Stomach (tissue), 9 donors: ENCODE measurements around the gene IRAK1. TPM values are rescaled to one million over a fixed set of nuclear protein-coding genes. Genes with fewer than 3 reads are reported as not detected.

ENCODE experiments used
- DNase-seq, 2 donors: peaks; one replicate each; pipeline versions ENCODE4 v3.0.0 to v3.0.0-alpha.2; 2013 to 2019
- H3K27ac ChIP-seq, 5 donors: fragments of 200-600 bp in 4 of 5; sonication (generic) in 4 of 5; one replicate each; pipeline ENCODE4 v1.5.1; 2013 to 2019; ENCODE audit warnings: mild to moderate bottlenecking in 1 of 5, moderate library complexity in 1 of 5
- H3K27me3 ChIP-seq, 3 donors: fragments of 200-600 bp; sonication (generic); one replicate each; pipeline ENCODE4 v1.5.1; 2017 to 2019; ENCODE audit warnings: mixed run types in 1 of 3
- H3K36me3 ChIP-seq, 4 donors: fragments of 200-600 bp; sonication (generic); 1 replicate in 3 of 4; 2 replicates in 1 of 4; pipeline ENCODE4 v1.5.1; 2016 to 2019
- H3K4me1 ChIP-seq, 4 donors: fragments of 200-600 bp; sonication (generic); one replicate each; pipeline ENCODE4 v1.5.1; 2016 to 2019
- H3K4me3 ChIP-seq, 4 donors: fragments of 200-600 bp; sonication (generic) in 3 of 4; one replicate each; pipeline ENCODE4 v1.5.1; 2016 to 2019; ENCODE audit warnings: mild to moderate bottlenecking in 1 of 4
- H3K9me3 ChIP-seq, 4 donors: fragments of 200-600 bp; sonication (generic); one replicate each; pipeline ENCODE4 v1.5.1; 2016 to 2019
- CTCF ChIP-seq, 7 experiments: fragments of 450-650 bp in 4 of 7; fragments of 200-600 bp in 3 of 7; sonication (generic) in 3 of 7; IDR thresholded peaks; one replicate each; pipeline ENCODE4 v1.5.1; 2016 to 2019; ENCODE audit warnings: antibody characterized with exemption in 7 of 7, control low read depth in 2 of 7, mild to moderate bottlenecking in 1 of 7
- EP300 ChIP-seq: sonication (generic); formaldehyde crosslinking; IDR thresholded peaks from one replicate; pipeline ENCODE4 v1.6.1; 2017; ENCODE audit warnings: antibody characterized with exemption
- POLR2A ChIP-seq, 4 donors: fragments of 450-650 bp; IDR thresholded peaks; one replicate each; pipeline ENCODE4 v1.6.1; 2016; ENCODE audit warnings: antibody characterized with exemption in 4 of 4, control low read depth in 2 of 4, mild to moderate bottlenecking in 1 of 4, moderate library complexity in 1 of 4
- POLR2AphosphoS5 ChIP-seq, 3 donors: sonication (generic); formaldehyde crosslinking; IDR thresholded peaks; one replicate each; pipeline ENCODE4 v1.6.1; 2016; ENCODE audit warnings: antibody characterized with exemption in 3 of 3
- WGBS, 5 donors: extraction: QIAGEN DNeasy Blood & Tissue Kit in 3 of 5; methylation state at CpG; one replicate each; pipeline versions ENCODE4 v1.1.5 to v1.1.7; 2013 to 2018; 5-methylcytosine and 5-hydroxymethylcytosine counted together
- intact Hi-C: fragments of 100-400 bp; cut with DNase I; formaldehyde crosslinking; loops from one replicate; pipeline ENCODE4 v1.15.1; 2023; ENCODE audit warnings: low total_unique reads
- polyA plus RNA-seq, 3 donors: library from polyadenylated mRNA; stranded (reverse); fragments of 200-250 nt; gene quantifications; one replicate each; pipeline ENCODE4 v1.2.3, GENCODE V29; 2013
- total RNA-seq, 5 donors: library from RNA; depleted of rRNA; stranded (reverse); fragments of >200 nt; gene quantifications; one replicate each; pipeline versions ENCODE4 v1.1.0 to v1.2.3, GENCODE V29; 2014 to 2016
- donor health status: healthy with polysubstance abuse.
- donor health status: Bipolar disorder and iron deficiency.
- donor health status: healthy.

Gene IRAK1
- total and polyA plus RNA-seq, 8 donors = 25.5 to 211 (median 66.9) TPM

- Histone ChIP-seq H3K4me1 (peaks cover 36 to 65% (median 57%) of the 10 kb centered on the region in 4 donors), H3K36me3 (peaks cover 0 to 8% (median 6%) of the 10 kb centered on the region in 4 donors)
Measured at GRCh38 chrX:153968754-153969124, 51.0 kb downstream of the IRAK1 start.

GRCh38 chrX:153968255-153968654 is 51.4 kb downstream of the IRAK1 start:
- no peaks in the 10 kb centered on the region for H3K9me3 ChIP-seq
- peaks cover 34 to 60% (median 52%) of the 10 kb centered on the region in 4 donors for H3K4me1 ChIP-seq
- H3K36me3 ChIP-seq = peaks cover under 1 to 13% (median 11%) of the 10 kb centered on the region in 4 donors
- H3K4me3 ChIP-seq = peak overlapping the region; percentile 77 to 90 (median 84)
- TF ChIP-seq POLR2AphosphoS5 (IDR thresholded peaks at IDR 0.05) (no peak), EP300 (no peak), POLR2A (IDR thresholded peaks at IDR 0.05) (no peak), CTCF (IDR thresholded peaks at IDR 0.05) (no peak)
- H3K27me3 ChIP-seq = no peaks in the 10 kb centered on the region
- intact Hi-C loops = no loop called here
- peak overlapping the region; percentile 2 to 99 (median 99) for H3K27ac ChIP-seq
- DNase-seq = no peak
- WGBS, 5 donors = 33 to 72% (median 49%) methylated on average over 3 to 9 of the region's 9 CpGs

More at GRCh38 chrX:153968754-153969124, 51.0 kb downstream of the IRAK1 start:
- Histone ChIP-seq H3K9me3 (no peaks in the 10 kb centered on the region), H3K27ac (peak overlapping the region; percentile 0 to 99 (median 99)), H3K4me3 (peak overlapping the region; percentile 77 to 90 (median 84)), H3K27me3 (no peaks in the 10 kb centered on the region)
- no peak for TF ChIP-seq EP300
- no peak for TF ChIP-seq POLR2A (IDR thresholded peaks at IDR 0.05)
- TF ChIP-seq CTCF (IDR thresholded peaks at IDR 0.05) = no peak
- TF ChIP-seq POLR2AphosphoS5 (IDR thresholded peaks at IDR 0.05) = no peak
- intact Hi-C loops = no loop called here
- peak in 1 of 2 donors; percentile 62 for DNase-seq
- 6 to 67% (median 18%) methylated on average over 6 to 12 of the region's 12 CpGs for WGBS, 5 donors

- Histone ChIP-seq H3K27ac (peak overlapping the region; percentile 2 to 99 (median 99)), H3K27me3 (no peaks in the 10 kb centered on the region), H3K9me3 (no peaks in the 10 kb centered on the region), H3K4me3 (peak overlapping the region in 2 of 4 donors; percentile 88 to 90), H3K36me3 (peaks cover 6 to 18% (median 17%) of the 10 kb centered on the region in 4 donors), H3K4me1 (peaks cover 34 to 59% (median 50%) of the 10 kb centered on the region in 4 donors)
- intact Hi-C loops = no loop called here
- TF ChIP-seq POLR2A (IDR thresholded peaks at IDR 0.05) (no peak), EP300 (no peak), POLR2AphosphoS5 (IDR thresholded peaks at IDR 0.05) (no peak)
- DNase-seq = no peak
- WGBS, 5 donors = 40 to 73% (median 41%) methylated on average over 9 to 16 of the region's 16 CpGs
Measured at GRCh38 chrX:153967536-153968224, 52.0 kb downstream of the IRAK1 start.

GRCh38 chrX:153966841-153967535 is 52.7 kb downstream of the IRAK1 start:
- H3K4me1 ChIP-seq = peaks cover 34 to 59% (median 50%) of the 10 kb centered on the region in 4 donors
- TF ChIP-seq POLR2AphosphoS5 (IDR thresholded peaks at IDR 0.05) (no peak), EP300 (no peak), CTCF (IDR thresholded peaks at IDR 0.05) (no peak), POLR2A (IDR thresholded peaks at IDR 0.05) (no peak)
- peak overlapping the region in 2 of 4 donors; percentile 88 to 90 for H3K4me3 ChIP-seq
- intact Hi-C loops = no loop called here
- no peaks in the 10 kb centered on the region for H3K9me3 ChIP-seq
- peak overlapping the region in 4 of 5 donors; percentile 99 for H3K27ac ChIP-seq
- no peak for DNase-seq
- no peaks in the 10 kb centered on the region for H3K27me3 ChIP-seq
- peaks cover 13 to 25% (median 24%) of the 10 kb centered on the region in 4 donors for H3K36me3 ChIP-seq
- 42 to 76% (median 56%) methylated on average over 9 to 14 of the region's 14 CpGs for WGBS, 5 donors
